H9 (cell line): ENCODE measurements around the gene DERL2. TPM values are rescaled to one million over a fixed set of nuclear protein-coding genes. Genes with fewer than 3 reads are reported as not detected.

Experiments
- DNase-seq: peaks from one replicate; pipeline ENCODE4 v3.0.0-alpha.2; 2017
- H2AFZ ChIP-seq: one replicate; pipeline ENCODE4 v1.6.1; 2013; ENCODE audit warnings: mild to moderate bottlenecking, low read length, control low read depth, moderate library complexity
- H2AK5ac ChIP-seq: 2 replicates; pipeline ENCODE4 v1.6.1; 2013; ENCODE audit warnings: low read length, control low read depth, mixed read lengths; ENCODE audit not compliant: insufficient read length
- H2BK120ac ChIP-seq: one replicate; pipeline ENCODE4 v1.6.1; 2013; ENCODE audit warnings: low read depth, mild to moderate bottlenecking, low read length, control low read depth, inconsistent platforms; ENCODE audit not compliant: poor library complexity, severe bottlenecking
- H2BK12ac ChIP-seq: 2 replicates; pipeline ENCODE4 v1.6.1; 2013; ENCODE audit warnings: low read length, control low read depth, mixed read lengths, low read depth; ENCODE audit not compliant: insufficient read length
- H2BK15ac ChIP-seq: 2 replicates; pipeline ENCODE4 v1.6.1; 2013; ENCODE audit warnings: low read depth, low read length, control low read depth
- H2BK20ac ChIP-seq: one replicate; pipeline ENCODE4 v1.6.1; 2013; ENCODE audit warnings: low read depth, mild to moderate bottlenecking, low read length, control low read depth, inconsistent platforms; ENCODE audit not compliant: poor library complexity, severe bottlenecking
- H2BK5ac ChIP-seq: 2 replicates; pipeline ENCODE4 v1.6.1; 2013; ENCODE audit warnings: low read length, control low read depth, mixed read lengths; ENCODE audit not compliant: insufficient read length
- H3K14ac ChIP-seq: 2 replicates; pipeline ENCODE4 v1.6.1; 2013; ENCODE audit warnings: low read length, control low read depth; ENCODE audit not compliant: insufficient read depth
- H3K18ac ChIP-seq: 2 replicates; pipeline ENCODE4 v1.6.1; 2013; ENCODE audit warnings: low read depth, mild to moderate bottlenecking, mixed read lengths, low read length, control low read depth; ENCODE audit not compliant: insufficient read length
- H3K23ac ChIP-seq: 2 replicates; pipeline ENCODE4 v1.6.1; 2013; ENCODE audit warnings: low read length, control low read depth, mixed read lengths, low read depth; ENCODE audit not compliant: insufficient read length
- H3K23me2 ChIP-seq: 2 replicates; pipeline ENCODE4 v1.6.1; 2013; ENCODE audit warnings: low read depth, mild to moderate bottlenecking, mixed read lengths, low read length, control low read depth; ENCODE audit not compliant: insufficient read length, poor library complexity, severe bottlenecking
- H3K27ac ChIP-seq: 2 replicates; pipeline ENCODE4 v1.5.1; 2013; ENCODE audit warnings: low read length, control low read depth, mixed read lengths, low read depth; ENCODE audit not compliant: insufficient read length
- H3K27me3 ChIP-seq: 2 replicates; pipeline ENCODE4 v1.6.1; 2013; ENCODE audit warnings: low read length, control low read depth, inconsistent platforms; ENCODE audit not compliant: insufficient read depth
- H3K4ac ChIP-seq: 2 replicates; pipeline ENCODE4 v1.6.1; 2013; ENCODE audit warnings: low read depth, mild to moderate bottlenecking, control low read depth, inconsistent platforms, low read length, moderate library complexity
- H3K4me1 ChIP-seq: 2 replicates; pipeline ENCODE4 v1.6.1; 2013; ENCODE audit warnings: low read length, control low read depth, inconsistent platforms; ENCODE audit not compliant: insufficient read depth
- H3K4me2 ChIP-seq: 2 replicates; pipeline ENCODE4 v1.6.1; 2013; ENCODE audit warnings: low read length, control low read depth, mixed read lengths; ENCODE audit not compliant: insufficient read length, insufficient read depth
- H3K56ac ChIP-seq: 2 replicates; pipeline ENCODE4 v1.6.1; 2013; ENCODE audit warnings: low read depth, mild to moderate bottlenecking, mixed read lengths, low read length, control low read depth; ENCODE audit not compliant: insufficient read length
- H3K79me1 ChIP-seq: 2 replicates; pipeline ENCODE4 v1.6.1; 2013; ENCODE audit warnings: low read depth, mild to moderate bottlenecking, moderate library complexity, low read length, control low read depth, inconsistent platforms; ENCODE audit not compliant: insufficient read depth, poor library complexity, severe bottlenecking
- H3K79me2 ChIP-seq: 2 replicates; pipeline ENCODE4 v1.6.1; 2013; ENCODE audit warnings: low read length, control low read depth, inconsistent platforms; ENCODE audit not compliant: insufficient read depth
- H3K9ac ChIP-seq: 2 replicates; pipeline ENCODE4 v1.6.1; 2013; ENCODE audit warnings: low read length, control low read depth, mixed read lengths; ENCODE audit not compliant: insufficient read length; ENCODE audit errors: extremely low read depth
- H3K9me3 ChIP-seq: one replicate; pipeline ENCODE4 v1.6.1; 2013; ENCODE audit warnings: low read depth, low read length, inconsistent platforms; ENCODE audit not compliant: control insufficient read depth
- H3T11ph ChIP-seq: one replicate; pipeline ENCODE4 v1.6.1; 2013; ENCODE audit warnings: mild to moderate bottlenecking, low read length, control low read depth, inconsistent platforms
- H4K20me1 ChIP-seq: one replicate; pipeline ENCODE4 v1.6.1; 2013; ENCODE audit not compliant: control insufficient read depth, insufficient read length, insufficient read depth
- H4K5ac ChIP-seq: 2 replicates; pipeline ENCODE4 v1.6.1; 2013; ENCODE audit warnings: low read depth, mild to moderate bottlenecking, mixed read lengths, low read length, control low read depth; ENCODE audit not compliant: insufficient read length
- H4K8ac ChIP-seq: replicated peaks from 2 replicates; pipeline ENCODE4 v1.6.1; 2013; ENCODE audit warnings: low read length, control low read depth, mixed read lengths, low read depth; ENCODE audit not compliant: insufficient read length
- H4K91ac ChIP-seq: 2 replicates; pipeline ENCODE4 v1.6.1; 2013; ENCODE audit warnings: low read depth, mild to moderate bottlenecking, moderate library complexity, mixed read lengths, low read length, control low read depth; ENCODE audit not compliant: insufficient read length
- H3K27ac Mint-ChIP-seq, 3 experiments: 2 replicates in 2 of 3; 3 replicates in 1 of 3; pipeline ENCODE4 v1.8.0; 2020 to 2021; ENCODE audit warnings: mixed read lengths in 3 of 3, mild to moderate bottlenecking in 1 of 3, moderate library complexity in 1 of 3
- H3K27me3 Mint-ChIP-seq: 2 replicates; pipeline ENCODE4 v1.8.0; 2021; ENCODE audit warnings: low read depth, mild to moderate bottlenecking, moderate library complexity, mixed read lengths
- H3K36me3 Mint-ChIP-seq, 3 experiments: 2 replicates in 2 of 3; 3 replicates in 1 of 3; pipeline ENCODE4 v1.8.0; 2020 to 2021; ENCODE audit warnings: low read depth in 3 of 3, mixed read lengths in 3 of 3; ENCODE audit not compliant: insufficient read depth in 1 of 3
- H3K4me1 Mint-ChIP-seq, 2 experiments: 2 replicates each; pipeline ENCODE4 v1.8.0; 2020; ENCODE audit warnings: mixed read lengths in 2 of 2
- H3K4me3 Mint-ChIP-seq, 2 experiments: 2 replicates in 1 of 2; 3 replicates in 1 of 2; pipeline ENCODE4 v1.8.0; 2020 to 2021; ENCODE audit warnings: mild to moderate bottlenecking in 2 of 2, mixed read lengths in 2 of 2, moderate library complexity in 1 of 2
- H3K9me3 Mint-ChIP-seq, 2 experiments: 2 replicates in 1 of 2; 3 replicates in 1 of 2; pipeline ENCODE4 v1.8.0; 2020; ENCODE audit warnings: mild to moderate bottlenecking in 2 of 2, mixed read lengths in 2 of 2, moderate library complexity in 1 of 2
- CTCF ChIP-seq: fragments of 200-600 bp; sonication (generic); conservative IDR thresholded peaks from 3 replicates; pipeline ENCODE4 v1.8.0; 2021; ENCODE audit warnings: antibody characterized with exemption, mild to moderate bottlenecking
- WGBS: extraction: QIAGEN DNeasy Blood & Tissue Kit; methylation state at CpG from one replicate; pipeline ENCODE4 v1.1.7; 2013; ENCODE audit warnings: missing lambda C conversion rate, low lambda C conversion rate, mixed read lengths; ENCODE audit not compliant: insufficient read length; ENCODE audit errors: extremely low coverage; 5-methylcytosine and 5-hydroxymethylcytosine counted together
- total RNA-seq: library from RNA; stranded (reverse); gene quantifications from 2 replicates; pipeline ENCODE4 v1.2.1, GENCODE V29; 2021

Gene DERL2
- total RNA-seq, 1 experiment from 2014 or later: 83.2 TPM

DNA sequence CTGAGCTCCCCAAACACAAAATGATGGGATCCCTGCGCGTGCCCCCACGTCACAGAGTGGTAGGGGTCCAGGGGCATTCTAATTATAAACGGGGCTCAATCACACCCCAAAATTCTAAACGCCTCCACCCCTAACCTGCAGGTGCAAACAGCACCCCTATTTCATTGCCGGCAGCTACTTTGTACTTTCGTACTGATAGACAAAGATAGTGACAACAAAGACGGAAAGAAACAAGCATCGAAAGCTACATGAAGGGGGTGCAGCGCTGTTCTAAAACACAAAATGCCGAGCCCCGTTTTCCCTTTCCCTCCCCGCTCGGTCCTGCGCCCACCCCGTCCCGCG is 14.2 kb upstream of the DERL2 start:
- Histone ChIP-seq H3K4me1 (no peaks in the 10 kb centered on the region), H3K27me3 (peaks cover 5% of the 10 kb centered on the region; the same call in 1 of the 2 replicates), H3K23ac (no peak overlapping the region), H2BK15ac (no peak overlapping the region), H3K9ac (no peak overlapping the region), H3K56ac (no peak overlapping the region), H3K18ac (peak overlapping the region; percentile 68), H3K27ac (no peak overlapping the region), H3T11ph (no peak overlapping the region), H3K23me2 (peaks cover 11% of the 10 kb centered on the region), H3K9me3 (no peaks in the 10 kb centered on the region), H2BK120ac (no peak overlapping the region), H3K4me2 (peak overlapping the region; percentile 72), H2BK20ac (no peak overlapping the region), H3K79me2 (no peaks in the 10 kb centered on the region), H4K91ac (no peak overlapping the region), H2AK5ac (no peak overlapping the region), H3K14ac (no peak overlapping the region), H4K8ac (no peak overlapping the region), H3K4ac (no peak overlapping the region), H2AFZ (no peak overlapping the region), H2BK5ac (no peak overlapping the region), H3K79me1 (no peaks in the 10 kb centered on the region), H2BK12ac (no peak overlapping the region), H4K5ac (no peak overlapping the region), H4K20me1 (no peaks in the 10 kb centered on the region)
- Mint-ChIP-seq H3K36me3 (peaks cover 0 to 2% (median 0%) of the 10 kb centered on the region in 3 experiments; a peak in 1 of 7 replicates), H3K9me3 (peaks cover 0 to 4% of the 10 kb centered on the region in 2 experiments; a peak in 1 of 5 replicates), H3K27me3 (peaks cover 70% of the 10 kb centered on the region), H3K4me1 (peaks cover 14 to 17% of the 10 kb centered on the region in 2 experiments), H3K4me3 (peak overlapping the region; percentile 79 to 93), H3K27ac (no peak overlapping the region)
- TF ChIP-seq CTCF: no peak
- WGBS: no CpG with 5 or more reads among the region's 18 CpGs
- DNase-seq: no peak
